ENCODE measurements around the gene GNAQ. TPM values are rescaled to one million over a fixed set of nuclear protein-coding genes. Genes with fewer than 3 reads are reported as not detected.
A peak's percentile ranks its signal among the peaks of the same experiment; 100 is the strongest.

Gene GNAQ
- total and polyA plus RNA-seq, 2 donors from 2014 or later: 16.2 to 83.4 TPM

DNA sequence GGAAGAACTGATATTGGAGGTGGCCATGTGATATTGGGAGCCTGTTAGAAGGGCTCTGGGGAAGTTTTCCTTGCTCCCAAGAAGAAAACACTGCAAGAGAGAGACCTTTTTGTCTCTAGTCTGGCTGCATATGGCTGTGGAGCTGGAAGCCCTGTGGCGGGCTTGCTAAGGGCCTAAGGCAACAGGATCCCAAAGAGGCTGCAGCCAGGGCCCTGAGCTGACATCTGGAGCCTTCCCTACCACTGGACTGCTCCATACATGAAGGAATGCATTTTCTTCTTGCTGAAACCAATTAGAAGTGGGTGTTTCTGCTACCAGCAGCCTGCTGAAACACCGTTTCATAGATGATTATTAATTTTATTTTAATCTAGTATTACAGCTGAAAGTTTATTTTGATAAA, 42.2 kb downstream of the GNAQ start:
- Histone ChIP-seq H3K9me3 (ENCODE audit: control insufficient read depth in 2 of 3, insufficient read depth in 1 of 3, low read length in 3 of 3) (no peaks in the 10 kb centered on the region), H3K36me3 (ENCODE audit: control insufficient read depth in 2 of 3, insufficient read depth in 3 of 3, low read length in 3 of 3) (no peaks in the 10 kb centered on the region), H3K4me1 (ENCODE audit: control insufficient read depth in 2 of 3, insufficient read depth in 2 of 3, low read depth in 1 of 3, low read length in 3 of 3) (peaks cover 0 to 18% (median 8%) of the 10 kb centered on the region in 3 donors), H3K4me3 (ENCODE audit: low read length in 3 of 3) (no peak overlapping the region), H3K27me3 (ENCODE audit: control insufficient read depth, insufficient read depth, low read length) (no peaks in the 10 kb centered on the region), H3K27ac (ENCODE audit: low read depth in 2 of 2, low read length in 2 of 2) (no peak overlapping the region), H3K9ac (ENCODE audit: low read length in 3 of 3) (no peak overlapping the region)
- FAIRE-seq (no peak), DNase-seq (no peak)
- TF ChIP-seq, protein P1, sequence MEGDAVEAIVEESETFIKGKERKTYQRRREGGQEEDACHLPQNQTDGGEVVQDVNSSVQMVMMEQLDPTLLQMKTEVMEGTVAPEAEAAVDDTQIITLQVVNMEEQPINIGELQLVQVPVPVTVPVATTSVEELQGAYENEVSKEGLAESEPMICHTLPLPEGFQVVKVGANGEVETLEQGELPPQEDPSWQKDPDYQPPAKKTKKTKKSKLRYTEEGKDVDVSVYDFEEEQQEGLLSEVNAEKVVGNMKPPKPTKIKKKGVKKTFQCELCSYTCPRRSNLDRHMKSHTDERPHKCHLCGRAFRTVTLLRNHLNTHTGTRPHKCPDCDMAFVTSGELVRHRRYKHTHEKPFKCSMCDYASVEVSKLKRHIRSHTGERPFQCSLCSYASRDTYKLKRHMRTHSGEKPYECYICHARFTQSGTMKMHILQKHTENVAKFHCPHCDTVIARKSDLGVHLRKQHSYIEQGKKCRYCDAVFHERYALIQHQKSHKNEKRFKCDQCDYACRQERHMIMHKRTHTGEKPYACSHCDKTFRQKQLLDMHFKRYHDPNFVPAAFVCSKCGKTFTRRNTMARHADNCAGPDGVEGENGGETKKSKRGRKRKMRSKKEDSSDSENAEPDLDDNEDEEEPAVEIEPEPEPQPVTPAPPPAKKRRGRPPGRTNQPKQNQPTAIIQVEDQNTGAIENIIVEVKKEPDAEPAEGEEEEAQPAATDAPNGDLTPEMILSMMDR (IDR thresholded peaks at IDR 0.05; ENCODE audit: borderline replicate concordance, extremely low read depth, insufficient read depth): no peak
- intact Hi-C loops (cut with DNase I): no loop called here

DNA sequence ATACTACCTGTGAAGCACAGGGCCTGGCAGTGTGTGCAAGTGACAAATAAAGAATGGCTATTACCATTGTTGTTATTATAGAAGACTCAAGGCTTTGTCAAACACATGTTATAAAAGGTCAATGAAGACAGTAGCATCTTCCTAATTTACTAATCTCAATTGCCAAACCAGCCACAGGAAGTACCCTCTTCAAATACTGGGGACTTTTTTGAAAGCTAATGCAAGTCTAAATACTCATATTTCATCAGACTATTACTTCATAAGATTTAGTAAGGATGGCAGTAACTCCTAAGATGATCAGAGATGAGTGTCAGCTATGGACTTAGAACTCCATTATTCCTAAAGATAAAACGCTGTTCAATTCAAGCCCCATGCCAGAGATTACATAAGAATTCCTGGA, 43.0 kb downstream of the GNAQ start:
- H3K4me3 ChIP-seq (ENCODE audit: low read length in 3 of 3): no peak overlapping the region
- no peaks in the 10 kb centered on the region for H3K9me3 ChIP-seq (ENCODE audit: control insufficient read depth in 2 of 3, insufficient read depth in 1 of 3, low read length in 3 of 3)
- DNase-seq (no peak), FAIRE-seq (no peak)
- H3K27me3 ChIP-seq (ENCODE audit: control insufficient read depth, insufficient read depth, low read length): no peaks in the 10 kb centered on the region
- intact Hi-C loops (cut with DNase I): no loop called here
- H3K4me1 ChIP-seq (ENCODE audit: control insufficient read depth in 2 of 3, insufficient read depth in 2 of 3, low read depth in 1 of 3, low read length in 3 of 3): peaks cover 0 to 18% (median 8%) of the 10 kb centered on the region in 3 donors
- TF ChIP-seq, protein P1 (IDR thresholded peaks at IDR 0.05; ENCODE audit: borderline replicate concordance, extremely low read depth, insufficient read depth): no peak
- no peak overlapping the region for H3K27ac ChIP-seq (ENCODE audit: low read depth in 2 of 2, low read length in 2 of 2)
- H3K9ac ChIP-seq (ENCODE audit: low read length in 3 of 3): no peak overlapping the region
- H3K36me3 ChIP-seq (ENCODE audit: control insufficient read depth in 2 of 3, insufficient read depth in 3 of 3, low read length in 3 of 3): no peaks in the 10 kb centered on the region

DNA sequence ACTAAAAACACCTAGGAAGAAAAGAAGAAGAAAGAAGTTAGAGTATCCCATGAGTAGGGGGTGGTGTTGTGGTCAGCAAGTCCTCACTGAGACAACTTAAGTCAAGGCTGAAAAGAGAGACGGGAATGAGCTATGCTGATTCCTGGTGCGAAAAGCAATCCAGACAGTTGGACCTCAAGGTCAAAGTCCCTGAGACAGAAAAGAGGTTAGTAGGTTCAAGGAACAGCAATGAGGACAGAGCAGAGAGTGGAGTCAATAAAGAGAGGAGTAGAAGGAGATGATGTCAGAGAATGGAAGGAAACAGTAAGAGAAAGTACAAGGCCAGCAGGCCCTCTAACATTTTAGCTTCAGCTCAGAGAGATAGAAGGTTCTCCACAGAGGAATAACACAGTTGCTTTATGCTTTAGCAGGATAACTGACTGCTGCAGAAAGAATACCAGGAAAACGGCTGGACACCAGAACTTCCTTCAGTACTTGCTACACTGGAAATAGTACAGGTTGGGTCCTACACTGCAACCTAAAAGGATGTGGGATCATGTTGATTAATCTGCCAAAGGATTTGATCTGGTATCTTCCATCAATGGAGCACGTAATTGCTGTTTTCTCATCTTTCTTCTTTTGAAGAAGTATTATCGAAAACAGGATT, 43.6 kb downstream of the GNAQ start:
- DNase-seq (peak in 1 of 5 donors; percentile 30), FAIRE-seq (no peak)
- Histone ChIP-seq H3K27me3 (ENCODE audit: control insufficient read depth, insufficient read depth, low read length) (no peaks in the 10 kb centered on the region), H3K4me1 (ENCODE audit: control insufficient read depth in 2 of 3, insufficient read depth in 2 of 3, low read depth in 1 of 3, low read length in 3 of 3) (peaks cover 0 to 18% (median 10%) of the 10 kb centered on the region in 3 donors), H3K36me3 (ENCODE audit: control insufficient read depth in 2 of 3, insufficient read depth in 3 of 3, low read length in 3 of 3) (no peaks in the 10 kb centered on the region), H3K9me3 (ENCODE audit: control insufficient read depth in 2 of 3, insufficient read depth in 1 of 3, low read length in 3 of 3) (no peaks in the 10 kb centered on the region), H3K9ac (ENCODE audit: low read length in 3 of 3) (no peak overlapping the region), H3K27ac (ENCODE audit: low read depth in 2 of 2, low read length in 2 of 2) (no peak overlapping the region), H3K4me3 (ENCODE audit: low read length in 3 of 3) (no peak overlapping the region)
- intact Hi-C loops (cut with DNase I): no loop called here
- TF ChIP-seq, protein P1 (IDR thresholded peaks at IDR 0.05; ENCODE audit: borderline replicate concordance, extremely low read depth, insufficient read depth): no peak
